Colonic mucosa (tissue), 4 donors: ENCODE results near the gene CSNK1G1. TPM values are rescaled to one million over a fixed set of nuclear protein-coding genes. Genes with fewer than 3 reads are reported as not detected.
"Not testable (repeated sequence)": the region's sequence is repeated elsewhere in the genome, so short reads cannot be mapped to it uniquely, and the experiment has no call there.

Experiments
- DNase-seq: peaks from one replicate; pipeline ENCODE4 v3.0.0-alpha.2; 2020
- H3K27ac ChIP-seq: fragments of 200-600 bp; one replicate; pipeline ENCODE4 v1.8.0; 2021
- H3K27me3 ChIP-seq: fragments of 200-600 bp; one replicate; pipeline ENCODE4 v1.8.0; 2021
- H3K36me3 ChIP-seq: fragments of 200-600 bp; one replicate; pipeline ENCODE4 v1.8.0; 2021
- H3K4me1 ChIP-seq: fragments of 200-600 bp; one replicate; pipeline ENCODE4 v1.8.0; 2021; ENCODE audit warnings: mild to moderate bottlenecking
- H3K4me3 ChIP-seq: fragments of 200-600 bp; one replicate; pipeline ENCODE4 v1.8.0; 2021
- H3K9ac ChIP-seq, 2 donors: one replicate each; pipeline ENCODE4 v1.7.0; 2013; ENCODE audit warnings: control low read depth in 2 of 2, low read depth in 2 of 2, low read length in 2 of 2
- H3K9me3 ChIP-seq: fragments of 200-600 bp; one replicate; pipeline ENCODE4 v1.8.0; 2021
- CTCF ChIP-seq: fragments of 200-600 bp; IDR thresholded peaks from one replicate; pipeline ENCODE4 v1.8.0; 2022; ENCODE audit warnings: antibody characterized with exemption, mild to moderate bottlenecking
- intact Hi-C: fragments of 100-400 bp; cut with DNase I; formaldehyde crosslinking; loops from one replicate; pipeline ENCODE4 v1.14.1; 2022
- total RNA-seq, 2 donors: library from RNA; stranded (reverse); fragmentation: NEBNext Ultra II Directional in 1 of 2; extraction: Animal tissue kit (Norgen Biotek cat#: 25700) in 1 of 2; gene quantifications; one replicate each; pipeline ENCODE4 v1.2.1, GENCODE V29; 2021
- donor health status: healthy.
- donor health status: DM: no; HTN: no; CAD: no.
- donor health status: DM: no; HTN: no; CAD: no.

The CSNK1G1 gene
- total RNA-seq, 2 donors from 2014 or later, result 17.0 to 18.5 TPM

- Histone ChIP-seq H3K4me1 (no peaks in the 10 kb centered on the region), H3K27me3 (no peaks in the 10 kb centered on the region), H3K36me3 (peaks cover 21% of the 10 kb centered on the region), H3K9me3 (no peaks in the 10 kb centered on the region), H3K4me3 (no peak overlapping the region), H3K9ac (no peak overlapping the region), H3K27ac (no peak overlapping the region)
- DNase-seq, result no peak
- no peak for TF ChIP-seq CTCF
- intact Hi-C loops, result no loop called here
These were observed 233.0 kb downstream of the CSNK1G1 start for GRCh38 chr15:64122936-64123351.

GRCh38 chr15:64122444-64122843, 233.5 kb downstream of the CSNK1G1 start:
- no peaks in the 10 kb centered on the region for H3K4me1 ChIP-seq
- H3K36me3 ChIP-seq, result peaks cover 21% of the 10 kb centered on the region
- H3K4me3 ChIP-seq, result no peak overlapping the region
- DNase-seq, result no peak
- no peak overlapping the region for H3K27ac ChIP-seq
- H3K9ac ChIP-seq, result no peak overlapping the region
- H3K27me3 ChIP-seq, result no peaks in the 10 kb centered on the region
- TF ChIP-seq CTCF, result no peak
- H3K9me3 ChIP-seq, result no peaks in the 10 kb centered on the region
- intact Hi-C loops, result no loop called here

GRCh38 chr15:64121614-64122013, 234.4 kb downstream of the CSNK1G1 start:
- Histone ChIP-seq H3K36me3 (peaks cover 12% of the 10 kb centered on the region), H3K9ac (no peak overlapping the region)

GRCh38 chr15:64120322-64120721, 235.7 kb downstream of the CSNK1G1 start:
- H3K9ac ChIP-seq, H3K27me3 ChIP-seq, H3K4me3 ChIP-seq, DNase-seq, H3K9me3 ChIP-seq, H3K4me1 ChIP-seq, intact Hi-C loops, H3K27ac ChIP-seq: not testable (repeated sequence)
- peaks cover 12% of the 10 kb centered on the region for H3K36me3 ChIP-seq

More at GRCh38 chr15:64121614-64122013, 234.4 kb downstream of the CSNK1G1 start:
- no peak overlapping the region for H3K27ac ChIP-seq
- no peaks in the 10 kb centered on the region for H3K9me3 ChIP-seq
- no peak overlapping the region for H3K4me3 ChIP-seq
- H3K4me1 ChIP-seq, result no peaks in the 10 kb centered on the region
- no peak for DNase-seq
- intact Hi-C loops, result no loop called here
- TF ChIP-seq CTCF, result no peak
- H3K27me3 ChIP-seq, result no peaks in the 10 kb centered on the region

- no peak overlapping the region for H3K9ac ChIP-seq
- no peak for TF ChIP-seq CTCF
- no peaks in the 10 kb centered on the region for H3K4me1 ChIP-seq
- DNase-seq, result no peak
- no peaks in the 10 kb centered on the region for H3K27me3 ChIP-seq
- intact Hi-C loops, result no loop called here
- peaks cover 17% of the 10 kb centered on the region for H3K36me3 ChIP-seq
- no peak overlapping the region for H3K27ac ChIP-seq
- H3K9me3 ChIP-seq, result no peaks in the 10 kb centered on the region
- no peak overlapping the region for H3K4me3 ChIP-seq
These were observed 238.1 kb downstream of the CSNK1G1 start for GRCh38 chr15:64117759-64118487.

Other genes with a start within 250 kb of the CSNK1G1 start
- under 1 TPM; 0.15 to 0.29 TPM for gene SNX22, start 204.4 kb downstream of the CSNK1G1 start, total RNA-seq
- 100 to 1,000 TPM; 367 to 656 TPM for gene PPIB, start 193.2 kb downstream of the CSNK1G1 start, total RNA-seq
- gene PCLAF, start 25.3 kb upstream of the CSNK1G1 start, total RNA-seq, result 10 to 100 TPM; 11.8 to 40.4 TPM
- gene TRIP4, start 31.7 kb upstream of the CSNK1G1 start, total RNA-seq, result 10 to 100 TPM; 28.0 to 32.4 TPM
- 10 to 100 TPM; 24.5 to 24.8 TPM for gene ZNF609, start 104.4 kb upstream of the CSNK1G1 start, total RNA-seq